Measurements from ENCODE around the gene CLBA1.

CLBA1 gene

DNA sequence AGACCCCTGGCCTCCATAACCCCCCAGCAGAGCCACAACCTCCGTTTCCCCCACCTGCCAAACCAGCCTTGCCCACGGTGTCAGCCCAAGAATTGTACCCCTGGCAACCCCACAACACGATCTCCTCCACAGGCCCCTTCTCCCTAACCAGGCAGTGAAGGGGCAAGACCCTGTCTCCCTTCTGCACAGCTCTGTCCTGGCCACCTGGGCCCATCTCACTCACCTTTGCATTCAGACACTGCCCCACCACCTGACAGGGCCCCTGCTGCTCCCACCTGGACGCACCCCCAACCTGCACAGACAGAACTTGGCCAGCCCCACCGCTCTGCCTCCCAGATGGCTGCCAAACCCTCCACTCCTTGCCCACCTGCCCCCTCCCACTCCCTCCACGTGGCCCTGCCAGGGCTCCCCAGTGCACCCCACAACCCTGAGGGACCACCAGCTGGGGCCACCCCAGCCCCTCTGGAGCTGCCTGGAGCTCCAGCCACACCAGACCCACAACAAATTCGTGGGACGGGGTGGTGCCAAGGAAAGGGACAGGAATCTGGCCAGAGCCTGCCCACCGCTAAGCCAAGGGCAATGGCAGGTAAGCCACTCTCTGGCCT lies 19.2 kb upstream of the CLBA1 start:
- DNase-seq (ENCODE audit: low read depth): no peak
- H3K4me3 ChIP-seq (ENCODE audit: low read length): no peak overlapping the region
- TF ChIP-seq, protein P1, sequence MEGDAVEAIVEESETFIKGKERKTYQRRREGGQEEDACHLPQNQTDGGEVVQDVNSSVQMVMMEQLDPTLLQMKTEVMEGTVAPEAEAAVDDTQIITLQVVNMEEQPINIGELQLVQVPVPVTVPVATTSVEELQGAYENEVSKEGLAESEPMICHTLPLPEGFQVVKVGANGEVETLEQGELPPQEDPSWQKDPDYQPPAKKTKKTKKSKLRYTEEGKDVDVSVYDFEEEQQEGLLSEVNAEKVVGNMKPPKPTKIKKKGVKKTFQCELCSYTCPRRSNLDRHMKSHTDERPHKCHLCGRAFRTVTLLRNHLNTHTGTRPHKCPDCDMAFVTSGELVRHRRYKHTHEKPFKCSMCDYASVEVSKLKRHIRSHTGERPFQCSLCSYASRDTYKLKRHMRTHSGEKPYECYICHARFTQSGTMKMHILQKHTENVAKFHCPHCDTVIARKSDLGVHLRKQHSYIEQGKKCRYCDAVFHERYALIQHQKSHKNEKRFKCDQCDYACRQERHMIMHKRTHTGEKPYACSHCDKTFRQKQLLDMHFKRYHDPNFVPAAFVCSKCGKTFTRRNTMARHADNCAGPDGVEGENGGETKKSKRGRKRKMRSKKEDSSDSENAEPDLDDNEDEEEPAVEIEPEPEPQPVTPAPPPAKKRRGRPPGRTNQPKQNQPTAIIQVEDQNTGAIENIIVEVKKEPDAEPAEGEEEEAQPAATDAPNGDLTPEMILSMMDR (conservative IDR thresholded peaks at IDR 0.05; ENCODE audit: low read depth, low read length): no peak

GRCh38 chr14:104966981-104967385 lies 18.6 kb upstream of the CLBA1 start:
- TF ChIP-seq, protein P1 (conservative IDR thresholded peaks at IDR 0.05; ENCODE audit: low read depth, low read length): no peak
- H3K4me3 ChIP-seq (ENCODE audit: low read length): no peak overlapping the region
- DNase-seq (ENCODE audit: low read depth): no peak

DNA sequence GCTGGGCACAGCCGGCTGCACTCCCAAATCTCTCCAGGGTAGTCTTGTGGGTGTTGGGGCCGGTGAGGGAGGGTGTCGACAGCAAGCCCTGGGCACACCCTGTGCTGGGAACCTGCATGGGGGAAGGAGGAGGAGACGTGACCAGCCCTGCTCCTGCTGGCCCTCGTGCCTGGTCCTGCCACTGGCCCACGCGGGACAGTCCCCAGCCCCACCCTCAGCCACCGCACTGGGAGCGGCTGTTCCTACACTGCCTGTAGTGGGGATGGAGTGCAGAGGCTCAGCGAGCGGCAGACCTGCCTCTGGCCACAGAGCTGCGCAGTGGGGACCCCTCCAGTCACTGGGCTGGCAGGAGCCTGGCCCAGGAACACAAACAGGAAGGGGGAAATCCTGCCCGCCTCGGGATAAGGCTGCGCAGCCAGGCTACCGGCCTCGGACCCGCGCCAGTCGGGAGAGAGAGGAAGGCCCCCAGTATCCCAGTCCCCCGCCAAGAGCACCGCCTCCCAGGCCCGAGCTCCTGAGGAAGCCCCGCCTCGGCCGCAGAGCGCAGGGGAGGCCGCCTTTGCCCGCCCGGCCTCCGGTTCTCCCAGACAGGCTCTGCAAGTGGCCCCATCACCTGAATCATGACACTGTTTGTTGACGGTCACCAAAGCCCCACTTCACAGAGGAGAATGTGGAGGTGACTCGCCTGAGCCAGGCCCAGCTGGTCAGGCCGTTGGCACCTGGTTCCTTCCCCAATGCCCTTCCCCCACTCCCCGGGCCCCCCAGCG lies 18.0 kb upstream of the CLBA1 start:
- peak overlapping the region; percentile 36 for H3K4me3 ChIP-seq (ENCODE audit: low read length)
- no peak for DNase-seq (ENCODE audit: low read depth)
- TF ChIP-seq, protein P1 (conservative IDR thresholded peaks at IDR 0.05; ENCODE audit: low read depth, low read length): no peak

GRCh38 chr14:104968153-104968527 lies 17.4 kb upstream of the CLBA1 start:
- peak; percentile 30 for DNase-seq (ENCODE audit: low read depth)
- H3K4me3 ChIP-seq (ENCODE audit: low read length): peak overlapping the region; percentile 36

GRCh38 chr14:104968541-104969401 lies 16.8 kb upstream of the CLBA1 start:
- H3K4me3 ChIP-seq (ENCODE audit: low read length): peak overlapping the region; percentile 36
- no peak for DNase-seq (ENCODE audit: low read depth)
- TF ChIP-seq, protein P1 (conservative IDR thresholded peaks at IDR 0.05; ENCODE audit: low read depth, low read length): no peak

More at GRCh38 chr14:104968153-104968527, 17.4 kb upstream of the CLBA1 start:
- TF ChIP-seq, protein P1 (conservative IDR thresholded peaks at IDR 0.05; ENCODE audit: low read depth, low read length): no peak

GRCh38 chr14:104969741-104970230 lies 15.8 kb upstream of the CLBA1 start:
- DNase-seq (ENCODE audit: low read depth): no peak
- TF ChIP-seq, protein P1 (conservative IDR thresholded peaks at IDR 0.05; ENCODE audit: low read depth, low read length): no peak
- H3K4me3 ChIP-seq (ENCODE audit: low read length): peak overlapping the region; percentile 21

Measured in retinal pigment epithelial cell (primary cell).